Spleen (tissue), 11 donors: ENCODE data around the gene NANS. TPM values are rescaled to one million over a fixed set of nuclear protein-coding genes. Genes with fewer than 3 reads are reported as not detected.

ENCODE experiments used
- DNase-seq: peaks from one replicate; pipeline ENCODE4 v3.0.0-alpha.2; 2020
- H3K27ac ChIP-seq, 8 donors: fragments of 200-600 bp; sonication (generic) in 7 of 8; 1 replicate in 4 of 8; 2 replicates in 4 of 8; pipeline versions ENCODE4 v1.5.0 to v1.8.0; 2016 to 2021; ENCODE audit warnings: inconsistent platforms in 4 of 8, mild to moderate bottlenecking in 4 of 8, moderate library complexity in 1 of 8
- H3K27me3 ChIP-seq, 7 donors: fragments of 200-600 bp; sonication (generic) in 6 of 7; replicated peaks in 1 of 7; 1 replicate in 4 of 7; 2 replicates in 3 of 7; pipeline versions ENCODE4 v1.5.0 to v1.8.0; 2016 to 2021; ENCODE audit warnings: inconsistent platforms in 3 of 7, mild to moderate bottlenecking in 1 of 7
- H3K36me3 ChIP-seq, 6 donors: fragments of 200-600 bp; sonication (generic) in 5 of 6; 1 replicate in 4 of 6; 2 replicates in 2 of 6; pipeline versions ENCODE4 v1.5.0 to v1.8.0; 2016 to 2021; ENCODE audit warnings: inconsistent platforms in 2 of 6
- H3K4me1 ChIP-seq, 6 donors: fragments of 200-600 bp; sonication (generic) in 5 of 6; 1 replicate in 3 of 6; 2 replicates in 3 of 6; pipeline versions ENCODE4 v1.5.0 to v1.8.0; 2016 to 2021; ENCODE audit warnings: inconsistent platforms in 3 of 6
- H3K4me3 ChIP-seq, 8 donors: fragments of 200-600 bp; sonication (generic) in 7 of 8; 1 replicate in 4 of 8; 2 replicates in 4 of 8; pipeline versions ENCODE4 v1.5.0 to v1.8.0; 2016 to 2021; ENCODE audit warnings: inconsistent platforms in 4 of 8, mild to moderate bottlenecking in 4 of 8, moderate library complexity in 2 of 8
- H3K9me3 ChIP-seq, 8 donors: fragments of 200-600 bp; sonication (generic) in 7 of 8; 1 replicate in 4 of 8; 2 replicates in 4 of 8; pipeline versions ENCODE4 v1.5.0 to v1.8.0; 2016 to 2021; ENCODE audit warnings: inconsistent platforms in 4 of 8
- CTCF ChIP-seq, 11 experiments: fragments of 200-600 bp in 7 of 11; fragments of 450-650 bp in 4 of 11; sonication (generic) in 4 of 11; IDR thresholded peaks in 8 of 11; conservative IDR thresholded peaks in 3 of 11; 1 replicate in 7 of 11; 2 replicates in 4 of 11; pipeline versions ENCODE4 v1.4.0 to v1.8.0; 2016 to 2021; ENCODE audit warnings: antibody characterized with exemption in 11 of 11, inconsistent platforms in 4 of 11, mild to moderate bottlenecking in 1 of 11
- POLR2A ChIP-seq, 3 donors: fragments of 450-650 bp; IDR thresholded peaks; one replicate each; pipeline ENCODE4 v1.5.1; 2017; ENCODE audit warnings: antibody characterized with exemption in 3 of 3, mild to moderate bottlenecking in 1 of 3
- POLR2AphosphoS5 ChIP-seq, 3 donors: sonication (generic); formaldehyde crosslinking; IDR thresholded peaks; one replicate each; pipeline ENCODE4 v1.5.1; 2017; ENCODE audit warnings: antibody characterized with exemption in 3 of 3
- WGBS, 5 donors: extraction: QIAGEN DNeasy Blood & Tissue Kit in 3 of 5; methylation state at CpG; one replicate each; pipeline versions ENCODE4 v1.1.5 to v1.1.7; 2013 to 2018; 5-methylcytosine and 5-hydroxymethylcytosine counted together
- intact Hi-C: fragments of 100-400 bp; cut with DNase I; formaldehyde crosslinking; loops from one replicate; pipeline ENCODE4 v1.15.0; 2023; ENCODE audit warnings: low total_unique reads
- polyA plus RNA-seq, 3 donors: library from polyadenylated mRNA; stranded (reverse); fragments of 200-250 nt; gene quantifications; one replicate each; pipeline ENCODE4 v1.2.1, GENCODE V29; 2013
- total RNA-seq, 7 donors: library from RNA; depleted of rRNA in 3 of 7; stranded (reverse); fragments of >200 nt in 3 of 7; fragmentation: NEBNext Ultra II Directional in 4 of 7; extraction: Animal tissue kit (Norgen Biotek cat#: 25700) in 4 of 7; gene quantifications; one replicate each; pipeline versions ENCODE4 v1.1.0 to v1.2.1, GENCODE V29; 2016 to 2021
- donor health status: healthy with polysubstance abuse.
- donor health status: DM: no; HTN: no; CAD: no; lungs with moderate emphysema.
- donor health status: DM: no; HTN: no; CAD: no.
- donor health status: Bipolar disorder and iron deficiency.
- donor health status: healthy.
- donor health status: DM: no; HTN: no; CAD: no.
- donor health status: DM: yes; HTN: yes; CAD: no.

The NANS gene
- total and polyA plus RNA-seq, 10 donors: 30.6 to 87.3 (median 53.1) TPM

GRCh38 chr9:98049288-98050072 is 7.1 kb upstream of the NANS start:
- Histone ChIP-seq H3K27ac (no peak overlapping the region), H3K4me3 (no peak overlapping the region), H3K27me3 (no peaks in the 10 kb centered on the region), H3K9me3 (no peaks in the 10 kb centered on the region), H3K4me1 (peaks cover 0 to 43% (median 23%) of the 10 kb centered on the region in 6 donors), H3K36me3 (peaks cover 0 to 8% (median 0%) of the 10 kb centered on the region in 6 donors)
- intact Hi-C loops: no loop called here
- DNase-seq: no peak
- WGBS, 5 donors: 38 to 58% (median 41%) methylated on average over 1 of the region's 1 CpG
- TF ChIP-seq POLR2AphosphoS5 (IDR thresholded peaks at IDR 0.05) (no peak), CTCF (IDR thresholded peaks at IDR 0.05 in 8 of 11, conservative IDR thresholded peaks at IDR 0.05 in 3 of 11) (no peak), POLR2A (IDR thresholded peaks at IDR 0.05) (no peak)

DNA sequence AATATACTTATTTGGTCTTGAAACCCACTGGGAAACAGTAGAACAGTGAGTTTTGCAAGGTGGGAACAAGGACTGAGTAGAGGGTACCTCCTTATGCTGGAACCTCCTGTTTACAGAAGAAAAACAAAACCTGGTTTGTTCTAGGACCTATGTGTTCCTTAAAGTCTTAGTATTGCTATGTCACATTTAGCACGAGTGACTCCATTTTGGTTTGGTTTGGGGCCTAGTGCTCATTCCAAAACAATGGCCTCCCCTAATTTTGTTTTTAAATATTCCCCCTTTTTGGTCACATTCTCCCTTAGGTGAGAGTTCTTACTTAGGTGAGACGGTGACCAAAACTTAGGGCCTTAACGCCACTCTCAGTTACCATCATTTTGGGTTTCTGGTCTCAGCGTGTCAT is 6.2 kb upstream of the NANS start:
- Histone ChIP-seq H3K4me3 (no peak overlapping the region), H3K4me1 (peaks cover 0 to 34% (median 14%) of the 10 kb centered on the region in 6 donors), H3K27me3 (no peaks in the 10 kb centered on the region), H3K36me3 (peaks cover 0 to 8% (median 0%) of the 10 kb centered on the region in 6 donors), H3K9me3 (no peaks in the 10 kb centered on the region), H3K27ac (no peak overlapping the region)
- 87 to 99% (median 95%) methylated on average over 4 of the region's 4 CpGs for WGBS, 5 donors
- no peak for TF ChIP-seq CTCF (IDR thresholded peaks at IDR 0.05 in 8 of 11, conservative IDR thresholded peaks at IDR 0.05 in 3 of 11)
- TF ChIP-seq POLR2AphosphoS5 (IDR thresholded peaks at IDR 0.05): no peak
- TF ChIP-seq POLR2A (IDR thresholded peaks at IDR 0.05): no peak
- intact Hi-C loops: no loop called here
- no peak for DNase-seq

GRCh38 chr9:98054376-98054951 is 2.1 kb upstream of the NANS start:
- H3K4me3 ChIP-seq: no peak overlapping the region
- 93 to 100% (median 95%) methylated on average over 6 to 7 of the region's 7 CpGs for WGBS, 5 donors
- peaks cover 0 to 4% (median 0%) of the 10 kb centered on the region in 6 donors for H3K36me3 ChIP-seq
- H3K27ac ChIP-seq: no peak overlapping the region
- DNase-seq: no peak
- peaks cover 6 to 34% (median 28%) of the 10 kb centered on the region in 6 donors for H3K4me1 ChIP-seq
- intact Hi-C loops: no loop called here
- no peaks in the 10 kb centered on the region for H3K9me3 ChIP-seq
- TF ChIP-seq POLR2AphosphoS5 (IDR thresholded peaks at IDR 0.05) (no peak), POLR2A (IDR thresholded peaks at IDR 0.05) (no peak), CTCF (IDR thresholded peaks at IDR 0.05 in 8 of 11, conservative IDR thresholded peaks at IDR 0.05 in 3 of 11) (no peak)
- no peaks in the 10 kb centered on the region for H3K27me3 ChIP-seq

- no peak for TF ChIP-seq CTCF (IDR thresholded peaks at IDR 0.05 in 8 of 11, conservative IDR thresholded peaks at IDR 0.05 in 3 of 11)
- TF ChIP-seq POLR2AphosphoS5 (IDR thresholded peaks at IDR 0.05): no peak
- no peak for TF ChIP-seq POLR2A (IDR thresholded peaks at IDR 0.05)
- Histone ChIP-seq H3K9me3 (no peaks in the 10 kb centered on the region), H3K4me1 (peaks cover 6 to 46% (median 34%) of the 10 kb centered on the region in 6 donors), H3K27ac (peak overlapping the region; percentile 89 to 99 (median 97)), H3K27me3 (no peaks in the 10 kb centered on the region), H3K4me3 (peak overlapping the region; percentile 77 to 96 (median 84)), H3K36me3 (peaks cover 0 to 25% (median 15%) of the 10 kb centered on the region in 6 donors)
- DNase-seq: no peak
- intact Hi-C loops: no loop called here
- 3 to 8% (median 5%) methylated on average over 14 of the region's 14 CpGs for WGBS, 5 donors
Observed at GRCh38 chr9:98057138-98057799, 737 bp downstream of the NANS start.
